Measurements from ENCODE around the gene SLCO2A1. TPM values are rescaled to one million over a fixed set of nuclear protein-coding genes. Genes with fewer than 3 reads are reported as not detected.

The SLCO2A1 gene
- total RNA-seq, 4 donors from 2014 or later, result 8.4 to 68.5 (median 22.7) TPM

GRCh38 chr3:133887803-133888703, 141.7 kb downstream of the SLCO2A1 start:
- Histone ChIP-seq H3K27me3 (no peaks in the 10 kb centered on the region), H3K4me3 (no peak overlapping the region), H3K36me3 (no peaks in the 10 kb centered on the region), H3K9me3 (no peaks in the 10 kb centered on the region), H3K4me1 (peaks cover 0 to 9% (median 0%) of the 10 kb centered on the region in 4 donors), H3K27ac (no peak overlapping the region)
- TF ChIP-seq POLR2AphosphoS5 (IDR thresholded peaks at IDR 0.05) (no peak), POLR2A (IDR thresholded peaks at IDR 0.05) (no peak), EP300 (IDR thresholded peaks at IDR 0.05; ENCODE audit: low read depth) (no peak), CTCF (IDR thresholded peaks at IDR 0.05) (no peak)
- in situ Hi-C loops (cut with MboI; ENCODE audit: low pct_ligation_motif_present in 1 of 4, low pct_unique_long_range_greater_than_20kb in 1 of 4, low sequenced_read_pairs in 3 of 4) (no loop called here), intact Hi-C loops (cut with DNase I; ENCODE audit: low total_unique reads) (no loop called here)
- 62% methylated on average over 8 of the region's 8 CpGs; no CpG with 5 or more reads in 1 of the 2 donors for WGBS, 2 donors (ENCODE audit: low coverage in 1 of 2)
- DNase-seq, result no peak

GRCh38 chr3:133887074-133887802, 142.5 kb downstream of the SLCO2A1 start:
- in situ Hi-C loops (cut with MboI; ENCODE audit: low pct_ligation_motif_present in 1 of 4, low pct_unique_long_range_greater_than_20kb in 1 of 4, low sequenced_read_pairs in 3 of 4) (no loop called here), intact Hi-C loops (cut with DNase I; ENCODE audit: low total_unique reads) (no loop called here)
- Histone ChIP-seq H3K4me3 (no peak overlapping the region), H3K36me3 (no peaks in the 10 kb centered on the region), H3K27ac (no peak overlapping the region), H3K9me3 (no peaks in the 10 kb centered on the region), H3K4me1 (peaks cover 0 to 9% (median 0%) of the 10 kb centered on the region in 4 donors), H3K27me3 (no peaks in the 10 kb centered on the region)
- no peak for DNase-seq
- no peak for TF ChIP-seq POLR2AphosphoS5 (IDR thresholded peaks at IDR 0.05)
- TF ChIP-seq CTCF (IDR thresholded peaks at IDR 0.05), result no peak
- no peak for TF ChIP-seq EP300 (IDR thresholded peaks at IDR 0.05; ENCODE audit: low read depth)
- no peak for TF ChIP-seq POLR2A (IDR thresholded peaks at IDR 0.05)
- WGBS, 2 donors (ENCODE audit: low coverage in 1 of 2), result 64% methylated on average over 4 of the region's 4 CpGs; no CpG with 5 or more reads in 1 of the 2 donors

GRCh38 chr3:133886031-133886722, 143.5 kb downstream of the SLCO2A1 start:
- peaks cover 0 to 9% (median 0%) of the 10 kb centered on the region in 4 donors for H3K4me1 ChIP-seq
- H3K27me3 ChIP-seq, result no peaks in the 10 kb centered on the region
- H3K27ac ChIP-seq, result no peak overlapping the region
- intact Hi-C loops (cut with DNase I; ENCODE audit: low total_unique reads), result no loop called here
- H3K36me3 ChIP-seq, result no peaks in the 10 kb centered on the region
- WGBS, 2 donors (ENCODE audit: low coverage in 1 of 2), result 75 to 92% methylated on average over 2 to 7 of the region's 7 CpGs
- no peak for DNase-seq
- no peak overlapping the region for H3K4me3 ChIP-seq
- H3K9me3 ChIP-seq, result no peaks in the 10 kb centered on the region
- in situ Hi-C loops (cut with MboI; ENCODE audit: low pct_ligation_motif_present in 1 of 4, low pct_unique_long_range_greater_than_20kb in 1 of 4, low sequenced_read_pairs in 3 of 4), result no loop called here
- TF ChIP-seq POLR2A (IDR thresholded peaks at IDR 0.05) (no peak), EP300 (IDR thresholded peaks at IDR 0.05; ENCODE audit: low read depth) (no peak), POLR2AphosphoS5 (IDR thresholded peaks at IDR 0.05) (no peak), CTCF (IDR thresholded peaks at IDR 0.05) (no peak)
